ENCODE measurements around the gene IL9. TPM values are rescaled to one million over a fixed set of nuclear protein-coding genes. Genes with fewer than 3 reads are reported as not detected.

IL9 gene
- total and polyA plus RNA-seq, 10 of the 15 experiments (the other 5 are each of a cell fraction or from before 2014, with no cell fraction given): not detected

- H3K27ac ChIP-seq (ENCODE audit: control insufficient read depth, insufficient read depth): no peak overlapping the region
- ATAC-seq (no peak), FAIRE-seq (no peak), DNase-seq (ENCODE audit: low read depth, low spot score) (no peak)
- CTCF ChIA-PET: interaction anchor here (1.1 to 1.4 kb wide), 2 partner anchors 313 to 338 kb away, joined by 4 to 5 read pairs; no protein-coding TSS in a partner anchor
- intact Hi-C loops (cut with micrococcal nuclease; ENCODE audit: unreplicated experiment) (no loop called here), in situ Hi-C loops (cut with MboI) (no loop called here)
- H3K36me3 ChIP-seq (ENCODE audit: control insufficient read depth in 2 of 2, insufficient read depth in 2 of 2, low read length in 1 of 2): no peaks in the 10 kb centered on the region
- H2AFZ ChIP-seq (ENCODE audit: control insufficient read depth, low read depth, low read length): no peak overlapping the region
- WGBS (ENCODE audit: insufficient coverage, insufficient replicate concordance, low lambda C conversion rate, missing lambda C conversion rate): 43% methylated on average over 5 of the region's 5 CpGs
- no peaks in the 10 kb centered on the region for H3K4me1 ChIP-seq (ENCODE audit: control insufficient read depth, insufficient read depth, low read length)
- H3K79me2 ChIP-seq (ENCODE audit: control insufficient read depth, insufficient read depth, low read length): no peaks in the 10 kb centered on the region
- H4K20me1 ChIP-seq (ENCODE audit: control insufficient read depth, insufficient read depth): no peaks in the 10 kb centered on the region
- H3K27me3 ChIP-seq (replicated peaks in 1 of 2; ENCODE audit: control insufficient read depth in 2 of 2, insufficient read depth in 2 of 2, low read length in 1 of 2): no peaks in the 10 kb centered on the region; a peak in 1 of 4 replicates
- TF ChIP-seq BCLAF1 (IDR thresholded peaks at IDR 0.05): no peak
- TF ChIP-seq SREBF1 (IDR thresholded peaks at IDR 0.05; ENCODE audit: low read length): no peak
- SMC1A ChIA-PET (ENCODE audit: uncharacterized antibody, unreplicated experiment): no interaction called here
- no peak overlapping the region for H3K9ac ChIP-seq (ENCODE audit: control insufficient read depth, insufficient read depth, low read length)
- no peak overlapping the region for H3K4me2 ChIP-seq (ENCODE audit: control insufficient read depth, insufficient read depth)
- H3K9me3 ChIP-seq (replicated peaks; ENCODE audit: control insufficient read depth, insufficient read depth, low read length): no peaks in the 10 kb centered on the region
- no TSS peak for BruUV-seq (replicated peaks)
- POLR2A ChIA-PET: no interaction called here
- RAD21 ChIA-PET (ENCODE audit: unreplicated experiment): no interaction called here
- no peak overlapping the region for H3K4me3 ChIP-seq
Observed at GRCh38 chr5:135873831-135874230, 21.8 kb downstream of the IL9 start.

DNA sequence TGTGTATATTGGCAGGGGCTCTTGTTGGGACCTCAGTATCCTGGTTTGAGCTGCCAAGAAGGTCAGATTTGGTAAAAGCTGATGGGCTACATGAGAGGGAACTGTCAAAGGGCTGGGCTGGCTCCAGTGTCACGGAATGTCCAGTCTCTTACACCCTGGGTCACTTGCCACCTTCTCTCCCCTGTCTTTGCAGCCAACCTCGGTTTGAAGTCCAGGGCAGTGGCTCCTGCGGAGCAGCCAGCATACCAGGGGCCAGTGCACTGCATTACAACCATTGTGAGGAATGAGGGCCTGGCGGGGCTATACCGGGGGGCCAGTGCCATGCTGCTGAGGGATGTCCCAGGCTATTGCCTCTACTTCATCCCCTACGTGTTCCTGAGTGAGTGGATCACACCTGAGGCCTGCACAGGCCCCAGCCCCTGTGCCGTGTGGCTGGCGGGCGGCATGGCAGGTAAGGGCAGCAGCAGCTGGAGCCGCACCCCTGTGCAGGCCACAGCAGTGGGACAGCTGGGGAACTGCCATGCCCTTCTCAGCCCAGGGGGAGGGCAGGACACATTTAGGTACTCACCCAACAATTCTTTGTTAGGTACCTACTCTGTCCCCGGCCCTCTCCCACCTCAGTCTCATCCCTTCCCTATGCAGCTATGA is 24.2 kb downstream of the IL9 start:
- Histone ChIP-seq H3K9me3 (replicated peaks; ENCODE audit: control insufficient read depth, insufficient read depth, low read length) (no peaks in the 10 kb centered on the region), H3K27ac (ENCODE audit: control insufficient read depth, insufficient read depth) (no peak overlapping the region), H3K4me3 (no peak overlapping the region), H3K27me3 (replicated peaks in 1 of 2; ENCODE audit: control insufficient read depth in 2 of 2, insufficient read depth in 2 of 2, low read length in 1 of 2) (no peaks in the 10 kb centered on the region; a peak in 1 of 4 replicates), H3K36me3 (ENCODE audit: control insufficient read depth in 2 of 2, insufficient read depth in 2 of 2, low read length in 1 of 2) (no peaks in the 10 kb centered on the region), H3K4me1 (ENCODE audit: control insufficient read depth, insufficient read depth, low read length) (no peaks in the 10 kb centered on the region), H3K4me2 (ENCODE audit: control insufficient read depth, insufficient read depth) (no peak overlapping the region), H3K79me2 (ENCODE audit: control insufficient read depth, insufficient read depth, low read length) (no peaks in the 10 kb centered on the region), H3K9ac (ENCODE audit: control insufficient read depth, insufficient read depth, low read length) (no peak overlapping the region), H4K20me1 (ENCODE audit: control insufficient read depth, insufficient read depth) (no peaks in the 10 kb centered on the region), H2AFZ (ENCODE audit: control insufficient read depth, low read depth, low read length) (no peak overlapping the region)
- no TSS peak for BruUV-seq (replicated peaks)
- no peak for ATAC-seq
- in situ Hi-C loops (cut with MboI) (no loop called here), intact Hi-C loops (cut with micrococcal nuclease; ENCODE audit: unreplicated experiment) (no loop called here)
- ChIA-PET RAD21 (ENCODE audit: unreplicated experiment) (no interaction called here), POLR2A (no interaction called here), SMC1A (ENCODE audit: uncharacterized antibody, unreplicated experiment) (interaction anchor here (1.1 kb wide), 1 partner anchor 306 kb away, joined by 3 read pairs; no protein-coding TSS in a partner anchor), CTCF (interaction anchor here (0.7 to 0.8 kb wide), 2 partner anchors 10 to 313 kb away, joined by 3 read pairs; no protein-coding TSS in a partner anchor)
- no peak for DNase-seq (ENCODE audit: low read depth, low spot score)
- FAIRE-seq: no peak
- WGBS (ENCODE audit: insufficient coverage, insufficient replicate concordance, low lambda C conversion rate, missing lambda C conversion rate): 20% methylated on average over 11 of the region's 11 CpGs
- no peak for TF ChIP-seq ZNF384 (IDR thresholded peaks at IDR 0.05; ENCODE audit: borderline replicate concordance, low read depth, low read length)
- no peak for TF ChIP-seq BCLAF1 (IDR thresholded peaks at IDR 0.05)
- TF ChIP-seq, protein P1, sequence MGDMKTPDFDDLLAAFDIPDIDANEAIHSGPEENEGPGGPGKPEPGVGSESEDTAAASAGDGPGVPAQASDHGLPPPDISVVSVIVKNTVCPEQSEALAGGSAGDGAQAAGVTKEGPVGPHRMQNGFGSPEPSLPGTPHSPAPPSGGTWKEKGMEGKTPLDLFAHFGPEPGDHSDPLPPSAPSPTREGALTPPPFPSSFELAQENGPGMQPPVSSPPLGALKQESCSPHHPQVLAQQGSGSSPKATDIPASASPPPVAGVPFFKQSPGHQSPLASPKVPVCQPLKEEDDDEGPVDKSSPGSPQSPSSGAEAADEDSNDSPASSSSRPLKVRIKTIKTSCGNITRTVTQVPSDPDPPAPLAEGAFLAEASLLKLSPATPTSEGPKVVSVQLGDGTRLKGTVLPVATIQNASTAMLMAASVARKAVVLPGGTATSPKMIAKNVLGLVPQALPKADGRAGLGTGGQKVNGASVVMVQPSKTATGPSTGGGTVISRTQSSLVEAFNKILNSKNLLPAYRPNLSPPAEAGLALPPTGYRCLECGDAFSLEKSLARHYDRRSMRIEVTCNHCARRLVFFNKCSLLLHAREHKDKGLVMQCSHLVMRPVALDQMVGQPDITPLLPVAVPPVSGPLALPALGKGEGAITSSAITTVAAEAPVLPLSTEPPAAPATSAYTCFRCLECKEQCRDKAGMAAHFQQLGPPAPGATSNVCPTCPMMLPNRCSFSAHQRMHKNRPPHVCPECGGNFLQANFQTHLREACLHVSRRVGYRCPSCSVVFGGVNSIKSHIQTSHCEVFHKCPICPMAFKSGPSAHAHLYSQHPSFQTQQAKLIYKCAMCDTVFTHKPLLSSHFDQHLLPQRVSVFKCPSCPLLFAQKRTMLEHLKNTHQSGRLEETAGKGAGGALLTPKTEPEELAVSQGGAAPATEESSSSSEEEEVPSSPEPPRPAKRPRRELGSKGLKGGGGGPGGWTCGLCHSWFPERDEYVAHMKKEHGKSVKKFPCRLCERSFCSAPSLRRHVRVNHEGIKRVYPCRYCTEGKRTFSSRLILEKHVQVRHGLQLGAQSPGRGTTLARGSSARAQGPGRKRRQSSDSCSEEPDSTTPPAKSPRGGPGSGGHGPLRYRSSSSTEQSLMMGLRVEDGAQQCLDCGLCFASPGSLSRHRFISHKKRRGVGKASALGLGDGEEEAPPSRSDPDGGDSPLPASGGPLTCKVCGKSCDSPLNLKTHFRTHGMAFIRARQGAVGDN (IDR thresholded peaks at IDR 0.05): no peak
- TF ChIP-seq TBL1XR1 (IDR thresholded peaks at IDR 0.05; ENCODE audit: low read depth, low read length): no peak
